Measurements from ENCODE around the gene USP4.

Gene USP4

GRCh38 chr3:49362561-49362960 is 22.7 kb upstream of the USP4 start:
- Histone ChIP-seq H2BK12ac (ENCODE audit: low read length) (no peak overlapping the region), H3K18ac (ENCODE audit: low read length) (no peak overlapping the region), H2BK15ac (ENCODE audit: low read length) (no peak overlapping the region), H3K27ac (replicated peaks; ENCODE audit: low read length) (no peak overlapping the region), H3K36me3 (replicated peaks in 1 of 2; ENCODE audit: control insufficient read depth in 2 of 2, insufficient read depth in 2 of 2, low read length in 2 of 2) (peaks cover 30 to 81% of the 10 kb centered on the region in 2 donors), H3K4ac (ENCODE audit: low read length) (no peak overlapping the region), H3K27me3 (ENCODE audit: control insufficient read depth in 3 of 3, insufficient read depth in 3 of 3, low read depth in 1 of 3, low read length in 3 of 3) (no peaks in the 10 kb centered on the region), H3K79me1 (ENCODE audit: low read depth, low read length) (peaks cover 1% of the 10 kb centered on the region), H3K9me3 (replicated peaks in 1 of 2; ENCODE audit: control insufficient read depth in 2 of 2, insufficient read depth in 1 of 2, low read depth in 1 of 2, low read length in 2 of 2) (no peaks in the 10 kb centered on the region), H4K91ac (ENCODE audit: low read depth, low read length, poor library complexity) (no peak overlapping the region), H2AFZ (ENCODE audit: low read length) (no peak overlapping the region), H3K4me1 (ENCODE audit: control insufficient read depth in 2 of 2, insufficient read depth in 1 of 2, low read depth in 1 of 2, low read length in 2 of 2) (peaks cover 7 to 8% of the 10 kb centered on the region in 2 donors), H2BK120ac (ENCODE audit: low read depth, low read length) (no peak overlapping the region), H2AK5ac (ENCODE audit: low read depth, low read length) (no peak overlapping the region), H3K4me3 (ENCODE audit: low read length in 2 of 2) (no peak overlapping the region), H3K9ac (ENCODE audit: low read depth, low read length, poor library complexity) (no peak overlapping the region), H3K23ac (ENCODE audit: low read depth, low read length, poor library complexity) (no peak overlapping the region), H4K8ac (ENCODE audit: low read depth, low read length) (no peak overlapping the region), H3K4me2 (ENCODE audit: insufficient read depth, low read length, poor library complexity, severe bottlenecking) (no peak overlapping the region), H3K14ac (ENCODE audit: low read length) (no peak overlapping the region), H2BK5ac (ENCODE audit: low read length) (no peak overlapping the region)
- no CpG with 5 or more reads among the region's 3 CpGs for WGBS, 2 donors (ENCODE audit: extremely low coverage in 2 of 2, insufficient read length in 2 of 2, insufficient replicate concordance in 1 of 2)
- no peak for DNase-seq (ENCODE audit: low spot score)

GRCh38 chr3:49359623-49360022 is 19.8 kb upstream of the USP4 start:
- no peak overlapping the region for H3K23ac ChIP-seq (ENCODE audit: low read depth, low read length, poor library complexity)
- H3K36me3 ChIP-seq (replicated peaks in 1 of 2; ENCODE audit: control insufficient read depth in 2 of 2, insufficient read depth in 2 of 2, low read length in 2 of 2) = peaks cover 32 to 76% of the 10 kb centered on the region in 2 donors
- peaks cover 0 to 4% of the 10 kb centered on the region in 2 donors for H3K9me3 ChIP-seq (replicated peaks in 1 of 2; ENCODE audit: control insufficient read depth in 2 of 2, insufficient read depth in 1 of 2, low read depth in 1 of 2, low read length in 2 of 2)
- H3K4me1 ChIP-seq (ENCODE audit: control insufficient read depth in 2 of 2, insufficient read depth in 1 of 2, low read depth in 1 of 2, low read length in 2 of 2) = peaks cover 7 to 10% of the 10 kb centered on the region in 2 donors
- no peak overlapping the region for H3K14ac ChIP-seq (ENCODE audit: low read length)
- H3K4ac ChIP-seq (ENCODE audit: low read length) = no peak overlapping the region
- H2AFZ ChIP-seq (ENCODE audit: low read length) = no peak overlapping the region
- H3K27ac ChIP-seq (replicated peaks; ENCODE audit: low read length) = no peak overlapping the region
- WGBS, 2 donors (ENCODE audit: extremely low coverage in 2 of 2, insufficient read length in 2 of 2, insufficient replicate concordance in 1 of 2) = no CpG with 5 or more reads among the region's 2 CpGs
- no peak overlapping the region for H3K4me3 ChIP-seq (ENCODE audit: low read length in 2 of 2)
- H2BK15ac ChIP-seq (ENCODE audit: low read length) = no peak overlapping the region
- no peak overlapping the region for H2AK5ac ChIP-seq (ENCODE audit: low read depth, low read length)
- no peak overlapping the region for H2BK5ac ChIP-seq (ENCODE audit: low read length)
- H3K18ac ChIP-seq (ENCODE audit: low read length) = no peak overlapping the region
- no peak overlapping the region for H2BK12ac ChIP-seq (ENCODE audit: low read length)
- H3K9ac ChIP-seq (ENCODE audit: low read depth, low read length, poor library complexity) = no peak overlapping the region
- DNase-seq (ENCODE audit: low spot score) = no peak
- H3K4me2 ChIP-seq (ENCODE audit: insufficient read depth, low read length, poor library complexity, severe bottlenecking) = no peak overlapping the region
- peaks cover under 1% of the 10 kb centered on the region for H3K79me1 ChIP-seq (ENCODE audit: low read depth, low read length)
- no peak overlapping the region for H4K91ac ChIP-seq (ENCODE audit: low read depth, low read length, poor library complexity)
- H3K27me3 ChIP-seq (ENCODE audit: control insufficient read depth in 3 of 3, insufficient read depth in 3 of 3, low read depth in 1 of 3, low read length in 3 of 3) = no peaks in the 10 kb centered on the region
- H2BK120ac ChIP-seq (ENCODE audit: low read depth, low read length) = no peak overlapping the region
- H4K8ac ChIP-seq (ENCODE audit: low read depth, low read length) = no peak overlapping the region

- H3K4me3 ChIP-seq (ENCODE audit: low read length in 2 of 2) = peak overlapping the region; percentile 75 to 89
Measured at GRCh38 chr3:49358884-49359225, 19.0 kb upstream of the USP4 start.

GRCh38 chr3:49358217-49358883 is 18.5 kb upstream of the USP4 start, which contains the start of gene GPX1:
Gene GPX1 (minus strand): TSS chr3:49358353. CDS start chr3:49358278, 75 bp downstream.
- peaks cover 0 to 4% of the 10 kb centered on the region in 2 donors for H3K9me3 ChIP-seq (replicated peaks in 1 of 2; ENCODE audit: control insufficient read depth in 2 of 2, insufficient read depth in 1 of 2, low read depth in 1 of 2, low read length in 2 of 2)
- DNase-seq (ENCODE audit: low spot score) = peak; percentile 92
- peak within 1 kb of the TSS; percentile 83 for H3K9ac ChIP-seq (ENCODE audit: low read depth, low read length, poor library complexity)
- peak within 1 kb of the TSS; percentile 96 for H2BK5ac ChIP-seq (ENCODE audit: low read length)
- no peak within 1 kb of the TSS for H4K8ac ChIP-seq (ENCODE audit: low read depth, low read length)
- H3K18ac ChIP-seq (ENCODE audit: low read length) = peak within 1 kb of the TSS; percentile 97
- peak within 1 kb of the TSS; percentile 70 for H2BK15ac ChIP-seq (ENCODE audit: low read length)
- H3K27me3 ChIP-seq (ENCODE audit: control insufficient read depth in 3 of 3, insufficient read depth in 3 of 3, low read depth in 1 of 3, low read length in 3 of 3) = no peaks in the 10 kb centered on the region
- peak within 1 kb of the TSS; percentile 100 for H3K27ac ChIP-seq (replicated peaks; ENCODE audit: low read length)
- H3K4me3 ChIP-seq (ENCODE audit: low read length in 2 of 2) = peak within 1 kb of the TSS; percentile 89 to 96
- H3K4ac ChIP-seq (ENCODE audit: low read length) = no peak within 1 kb of the TSS
- H2AK5ac ChIP-seq (ENCODE audit: low read depth, low read length) = peak within 1 kb of the TSS; percentile 38
- peaks cover 28 to 68% of the 10 kb centered on the region in 2 donors for H3K36me3 ChIP-seq (replicated peaks in 1 of 2; ENCODE audit: control insufficient read depth in 2 of 2, insufficient read depth in 2 of 2, low read length in 2 of 2)
- peak within 1 kb of the TSS; percentile 91 for H3K4me2 ChIP-seq (ENCODE audit: insufficient read depth, low read length, poor library complexity, severe bottlenecking)
- H3K4me1 ChIP-seq (ENCODE audit: control insufficient read depth in 2 of 2, insufficient read depth in 1 of 2, low read depth in 1 of 2, low read length in 2 of 2) = peaks cover 7 to 10% of the 10 kb centered on the region in 2 donors
- H3K79me1 ChIP-seq (ENCODE audit: low read depth, low read length) = no peaks in the 10 kb centered on the region
- peak within 1 kb of the TSS; percentile 17 for H2BK12ac ChIP-seq (ENCODE audit: low read length)
- H2BK120ac ChIP-seq (ENCODE audit: low read depth, low read length) = peak within 1 kb of the TSS; percentile 89
- peak within 1 kb of the TSS; percentile 84 for H3K14ac ChIP-seq (ENCODE audit: low read length)
- H3K23ac ChIP-seq (ENCODE audit: low read depth, low read length, poor library complexity) = peak within 1 kb of the TSS; percentile 98
- no peak within 1 kb of the TSS for H4K91ac ChIP-seq (ENCODE audit: low read depth, low read length, poor library complexity)
- peak within 1 kb of the TSS; percentile 88 for H2AFZ ChIP-seq (ENCODE audit: low read length)
- no CpG with 5 or more reads among the region's 46 CpGs for WGBS, 2 donors (ENCODE audit: extremely low coverage in 2 of 2, insufficient read length in 2 of 2, insufficient replicate concordance in 1 of 2)

More at GRCh38 chr3:49358884-49359225, 19.0 kb upstream of the USP4 start:
- H3K27me3 ChIP-seq (ENCODE audit: control insufficient read depth in 3 of 3, insufficient read depth in 3 of 3, low read depth in 1 of 3, low read length in 3 of 3) = no peaks in the 10 kb centered on the region
- peak overlapping the region; percentile 55 for H3K4me2 ChIP-seq (ENCODE audit: insufficient read depth, low read length, poor library complexity, severe bottlenecking)
- H3K14ac ChIP-seq (ENCODE audit: low read length) = no peak overlapping the region
- peaks cover 32 to 73% of the 10 kb centered on the region in 2 donors for H3K36me3 ChIP-seq (replicated peaks in 1 of 2; ENCODE audit: control insufficient read depth in 2 of 2, insufficient read depth in 2 of 2, low read length in 2 of 2)
- peak overlapping the region; percentile 88 for H2AFZ ChIP-seq (ENCODE audit: low read length)
- H2BK15ac ChIP-seq (ENCODE audit: low read length) = no peak overlapping the region
- H3K9me3 ChIP-seq (replicated peaks in 1 of 2; ENCODE audit: control insufficient read depth in 2 of 2, insufficient read depth in 1 of 2, low read depth in 1 of 2, low read length in 2 of 2) = peaks cover 0 to 4% of the 10 kb centered on the region in 2 donors
- H3K27ac ChIP-seq (replicated peaks; ENCODE audit: low read length) = peak overlapping the region; percentile 100
- peak overlapping the region; percentile 38 for H2AK5ac ChIP-seq (ENCODE audit: low read depth, low read length)
- H2BK12ac ChIP-seq (ENCODE audit: low read length) = no peak overlapping the region
- no peak overlapping the region for H3K4ac ChIP-seq (ENCODE audit: low read length)
- peak overlapping the region; percentile 96 for H2BK5ac ChIP-seq (ENCODE audit: low read length)
- no CpG with 5 or more reads among the region's 3 CpGs for WGBS, 2 donors (ENCODE audit: extremely low coverage in 2 of 2, insufficient read length in 2 of 2, insufficient replicate concordance in 1 of 2)
- H2BK120ac ChIP-seq (ENCODE audit: low read depth, low read length) = peak overlapping the region; percentile 89
- no peaks in the 10 kb centered on the region for H3K79me1 ChIP-seq (ENCODE audit: low read depth, low read length)
- no peak overlapping the region for H4K8ac ChIP-seq (ENCODE audit: low read depth, low read length)
- H3K4me1 ChIP-seq (ENCODE audit: control insufficient read depth in 2 of 2, insufficient read depth in 1 of 2, low read depth in 1 of 2, low read length in 2 of 2) = peaks cover 7 to 10% of the 10 kb centered on the region in 2 donors
- H3K23ac ChIP-seq (ENCODE audit: low read depth, low read length, poor library complexity) = no peak overlapping the region
- no peak overlapping the region for H4K91ac ChIP-seq (ENCODE audit: low read depth, low read length, poor library complexity)
- no peak for DNase-seq (ENCODE audit: low spot score)
- peak overlapping the region; percentile 83 for H3K9ac ChIP-seq (ENCODE audit: low read depth, low read length, poor library complexity)
- peak overlapping the region; percentile 97 for H3K18ac ChIP-seq (ENCODE audit: low read length)
